Naive thymus-derived CD8-positive, alpha-beta T cell (primary cell): ENCODE results near the gene LINGO1. TPM values are rescaled to one million over a fixed set of nuclear protein-coding genes. Genes with fewer than 3 reads are reported as not detected.
A peak's percentile ranks its signal among the peaks of the same experiment; 100 is the strongest.

Experiments used
- ATAC-seq, 2 donors: fragments of 150-1000 bp; cut with Tn5 transposase in 1 of 2; sonication (Bioruptor Pico), chemical (Tn5 transposase) in 1 of 2; 1 replicate in 1 of 2; 2 replicates in 1 of 2; pipeline ENCODE4 v1.10.0; 2021; ENCODE audit warnings: mild to moderate bottlenecking in 2 of 2, moderate library complexity in 2 of 2
- POLR2A ChIA-PET: fragments of 350-600 bp; sonication (Branson Sonifier 250); formaldehyde crosslinking; loops from one replicate; lab custom pipeline; 2021; ENCODE audit warnings: antibody characterized with exemption; lab: Charles Lee
- DNase-seq, 10 donors: peaks; one replicate each; pipeline versions ENCODE4 v3.0.0 to v3.0.0-alpha.2; 2020 to 2022
- H3K27ac Mint-ChIP-seq, 10 donors: one replicate each; pipeline ENCODE4 v1.8.0; 2020 to 2022; ENCODE audit warnings: mild to moderate bottlenecking in 10 of 10, mixed read lengths in 10 of 10, moderate library complexity in 4 of 10, inconsistent platforms in 1 of 10
- H3K27me3 Mint-ChIP-seq, 5 donors: one replicate each; pipeline ENCODE4 v1.8.0; 2021 to 2022; ENCODE audit warnings: mixed read lengths in 5 of 5
- H3K36me3 Mint-ChIP-seq, 3 donors: one replicate each; pipeline ENCODE4 v1.8.0; 2020 to 2022; ENCODE audit warnings: mixed read lengths in 3 of 3, mild to moderate bottlenecking in 2 of 3, inconsistent platforms in 1 of 3
- H3K4me1 Mint-ChIP-seq, 4 donors: one replicate each; pipeline ENCODE4 v1.8.0; 2021 to 2022; ENCODE audit warnings: mixed read lengths in 4 of 4
- H3K4me3 Mint-ChIP-seq, 10 donors: one replicate each; pipeline ENCODE4 v1.8.0; 2020 to 2022; ENCODE audit warnings: mild to moderate bottlenecking in 10 of 10, mixed read lengths in 10 of 10, moderate library complexity in 6 of 10, inconsistent platforms in 1 of 10
- H3K9me3 Mint-ChIP-seq, 9 donors: one replicate each; pipeline ENCODE4 v1.8.0; 2020 to 2022; ENCODE audit warnings: mixed read lengths in 9 of 9, mild to moderate bottlenecking in 3 of 9, inconsistent platforms in 1 of 9, moderate library complexity in 1 of 9
- polyA plus RNA-seq, 3 donors: library from polyadenylated mRNA; unstranded; fragments of 300-500 nt; fragmentation: Illumina TruSeq; gene quantifications; one replicate each; pipeline ENCODE4 v1.2.3, GENCODE V29; 2021
- total RNA-seq, 8 experiments: library from RNA in 2 of 8; stranded (reverse) in 2 of 8; gene quantifications; one replicate each; pipeline ENCODE4 v1.2.3 and lab custom pipeline; 2021 to 2026

The LINGO1 gene, protein sequence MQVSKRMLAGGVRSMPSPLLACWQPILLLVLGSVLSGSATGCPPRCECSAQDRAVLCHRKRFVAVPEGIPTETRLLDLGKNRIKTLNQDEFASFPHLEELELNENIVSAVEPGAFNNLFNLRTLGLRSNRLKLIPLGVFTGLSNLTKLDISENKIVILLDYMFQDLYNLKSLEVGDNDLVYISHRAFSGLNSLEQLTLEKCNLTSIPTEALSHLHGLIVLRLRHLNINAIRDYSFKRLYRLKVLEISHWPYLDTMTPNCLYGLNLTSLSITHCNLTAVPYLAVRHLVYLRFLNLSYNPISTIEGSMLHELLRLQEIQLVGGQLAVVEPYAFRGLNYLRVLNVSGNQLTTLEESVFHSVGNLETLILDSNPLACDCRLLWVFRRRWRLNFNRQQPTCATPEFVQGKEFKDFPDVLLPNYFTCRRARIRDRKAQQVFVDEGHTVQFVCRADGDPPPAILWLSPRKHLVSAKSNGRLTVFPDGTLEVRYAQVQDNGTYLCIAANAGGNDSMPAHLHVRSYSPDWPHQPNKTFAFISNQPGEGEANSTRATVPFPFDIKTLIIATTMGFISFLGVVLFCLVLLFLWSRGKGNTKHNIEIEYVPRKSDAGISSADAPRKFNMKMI
- total RNA-seq (not detected), polyA plus RNA-seq (not detected), total RNA-seq (lab: John Stamatoyannopoulos, UW) (0 to 0.09 (median 0.03) reads per million in 6 experiments)

DNA sequence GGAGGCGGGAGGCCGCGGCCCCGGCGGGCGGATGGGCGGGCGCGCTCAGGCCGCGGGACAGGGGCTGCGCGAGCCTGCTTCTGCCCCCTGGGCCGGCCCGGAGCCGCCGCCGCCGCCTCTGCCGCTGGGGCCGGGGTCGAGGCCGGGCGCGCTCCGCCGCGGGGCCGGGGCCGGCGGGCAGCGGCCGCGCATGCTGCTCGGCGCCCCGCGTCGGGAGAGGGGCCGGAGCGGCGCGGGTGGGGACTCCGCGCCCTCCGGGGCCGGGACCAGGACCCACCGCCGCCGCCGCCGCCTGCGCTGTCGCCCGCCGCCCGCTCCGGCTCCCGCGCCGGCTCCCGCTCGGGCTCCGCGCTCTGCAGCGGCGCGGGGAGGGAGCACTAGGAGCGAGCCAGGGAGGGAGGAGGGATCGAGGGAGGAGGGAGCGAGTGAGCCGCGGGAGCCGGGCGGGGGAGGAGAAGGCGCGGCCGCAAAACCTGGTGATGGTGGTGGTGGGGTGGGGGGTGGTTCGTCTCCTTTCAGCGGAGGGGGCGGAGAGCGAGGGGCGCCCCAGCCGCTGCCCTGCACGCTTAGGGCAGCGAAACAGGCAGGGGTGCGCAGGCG, at the start of gene LINGO1:
LINGO1 (minus strand) TSS at position 379 of the 600 bp plus-strand sequence. CDS start 597 bp downstream, outside the sequence.
- H3K27me3 Mint-ChIP-seq = peaks cover 25 to 65% (median 37%) of the 10 kb centered on the region in 5 donors
- POLR2A ChIA-PET = no interaction called here
- peak within 1 kb of the TSS in 1 of 10 donors; percentile 83 for H3K27ac Mint-ChIP-seq

GRCh38 chr15:77681362-77681761, 48.6 kb upstream of the LINGO1 start:
- DNase-seq (no peak), ATAC-seq (no peak)
- H3K27me3 Mint-ChIP-seq = peaks cover 13 to 51% (median 15%) of the 10 kb centered on the region in 5 donors
- POLR2A ChIA-PET = no interaction called here
- H3K4me1 Mint-ChIP-seq = no peaks in the 10 kb centered on the region
- no peak overlapping the region for H3K4me3 Mint-ChIP-seq
- no peaks in the 10 kb centered on the region for H3K36me3 Mint-ChIP-seq
- no peak overlapping the region for H3K27ac Mint-ChIP-seq
- H3K9me3 Mint-ChIP-seq = no peaks in the 10 kb centered on the region

More for the DNA sequence above, at the start of gene LINGO1:
- H3K9me3 Mint-ChIP-seq = peaks cover 0 to 1% (median 0%) of the 10 kb centered on the region in 9 donors
- ATAC-seq (no peak), DNase-seq (no peak)
- H3K36me3 Mint-ChIP-seq = no peaks in the 10 kb centered on the region
- peak within 1 kb of the TSS; percentile 14 to 85 (median 72) for H3K4me3 Mint-ChIP-seq
- H3K4me1 Mint-ChIP-seq = peaks cover 6 to 17% (median 12%) of the 10 kb centered on the region in 4 donors

- H3K27ac Mint-ChIP-seq = no peak overlapping the region
Observed at GRCh38 chr15:77676569-77677375, 44.1 kb upstream of the LINGO1 start.

DNA sequence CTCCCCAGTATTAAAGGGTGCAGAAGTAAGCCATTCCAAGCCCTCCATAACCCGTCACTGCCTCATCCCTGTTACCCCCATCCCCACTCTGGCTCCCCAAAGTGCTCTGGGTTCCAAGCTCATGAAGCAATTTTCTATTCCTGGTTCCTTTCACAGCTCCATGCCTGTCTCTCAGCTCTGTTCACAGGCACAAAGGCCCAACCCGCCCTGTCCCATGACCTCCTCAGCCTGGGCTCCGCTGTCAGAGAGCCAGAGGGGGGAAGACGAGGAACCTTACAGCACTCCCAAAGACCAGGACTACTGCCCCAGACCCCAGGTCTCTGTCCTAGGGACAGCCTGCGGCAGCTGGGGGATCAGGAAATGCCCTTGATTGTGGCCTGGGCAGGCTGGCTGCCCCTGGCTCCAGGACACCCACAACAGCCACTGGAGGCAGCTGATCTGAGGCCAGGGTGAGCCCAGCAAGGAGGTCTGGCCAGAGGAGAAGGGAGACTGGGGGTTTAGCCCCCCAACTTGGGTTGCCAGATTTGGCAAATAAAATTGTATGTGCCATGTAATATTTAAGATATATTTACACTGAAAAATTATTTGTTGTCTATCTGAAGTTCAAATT, 43.2 kb upstream of the LINGO1 start:
- peaks cover 7 to 28% (median 10%) of the 10 kb centered on the region in 5 donors for H3K27me3 Mint-ChIP-seq
- ATAC-seq (no peak), DNase-seq (no peak)
- H3K4me3 Mint-ChIP-seq = no peak overlapping the region
- POLR2A ChIA-PET = no interaction called here
- no peaks in the 10 kb centered on the region for H3K36me3 Mint-ChIP-seq
- no peaks in the 10 kb centered on the region for H3K4me1 Mint-ChIP-seq
- H3K27ac Mint-ChIP-seq = no peak overlapping the region
- H3K9me3 Mint-ChIP-seq = no peaks in the 10 kb centered on the region

More at GRCh38 chr15:77676569-77677375, 44.1 kb upstream of the LINGO1 start:
- Mint-ChIP-seq H3K9me3 (no peaks in the 10 kb centered on the region), H3K36me3 (no peaks in the 10 kb centered on the region), H3K27me3 (peaks cover 7 to 37% (median 14%) of the 10 kb centered on the region in 5 donors), H3K4me1 (no peaks in the 10 kb centered on the region), H3K4me3 (no peak overlapping the region)
- DNase-seq (no peak), ATAC-seq (no peak)
- POLR2A ChIA-PET = interaction anchor here (0.6 kb wide), 1 partner anchor 410 kb away, joined by 4 read pairs; no protein-coding TSS in a partner anchor

GRCh38 chr15:77674327-77674726, 41.6 kb upstream of the LINGO1 start:
- Mint-ChIP-seq H3K9me3 (no peaks in the 10 kb centered on the region), H3K27me3 (peaks cover 7 to 22% (median 15%) of the 10 kb centered on the region in 5 donors), H3K4me1 (no peaks in the 10 kb centered on the region), H3K4me3 (no peak overlapping the region), H3K27ac (no peak overlapping the region), H3K36me3 (no peaks in the 10 kb centered on the region)
- ATAC-seq = no peak
- POLR2A ChIA-PET = no interaction called here
- no peak for DNase-seq

- DNase-seq (no peak), ATAC-seq (no peak)
- no peak overlapping the region for H3K4me3 Mint-ChIP-seq
- H3K4me1 Mint-ChIP-seq = no peaks in the 10 kb centered on the region
- H3K27me3 Mint-ChIP-seq = peaks cover 6 to 18% (median 13%) of the 10 kb centered on the region in 5 donors
- no peak overlapping the region for H3K27ac Mint-ChIP-seq
- no peaks in the 10 kb centered on the region for H3K9me3 Mint-ChIP-seq
- POLR2A ChIA-PET = no interaction called here
- H3K36me3 Mint-ChIP-seq = no peaks in the 10 kb centered on the region
Observed at GRCh38 chr15:77673866-77674265, 41.2 kb upstream of the LINGO1 start.

GRCh38 chr15:77672135-77672534, 39.4 kb upstream of the LINGO1 start:
- POLR2A ChIA-PET = no interaction called here
- no peak for DNase-seq

DNA sequence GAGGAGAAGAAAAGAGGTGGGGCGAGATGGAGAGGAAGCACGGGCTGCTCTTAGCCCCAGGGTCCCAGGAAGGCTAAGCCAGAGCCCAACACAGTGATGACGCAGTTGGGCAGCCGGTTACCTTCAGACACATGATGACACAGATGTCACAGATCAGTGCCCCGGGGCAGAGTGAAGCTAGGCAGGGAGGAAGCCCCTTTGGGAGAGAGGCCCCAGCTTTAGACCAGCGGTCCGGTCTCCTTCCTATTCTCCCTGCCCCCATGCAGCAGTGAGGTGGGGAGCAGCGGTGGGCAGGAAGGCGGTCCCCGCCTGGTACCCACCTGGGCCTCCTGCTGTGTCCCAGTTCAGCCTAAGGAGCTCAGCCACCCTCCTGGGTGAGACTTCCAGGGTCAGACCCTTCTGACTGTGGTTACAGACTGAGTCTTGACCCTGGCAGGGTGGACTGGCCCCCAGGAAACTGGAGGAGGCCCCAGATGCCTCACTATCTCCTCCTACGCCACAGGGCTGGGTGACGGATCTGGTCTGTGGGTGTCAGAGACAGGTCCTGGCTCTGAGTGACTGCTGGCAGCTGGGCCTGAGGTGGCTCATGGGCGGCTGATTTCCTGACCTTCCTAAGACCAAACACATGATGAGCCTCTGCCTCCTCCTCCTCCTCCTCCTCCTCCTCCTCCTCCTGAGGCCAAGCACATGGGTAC, 38.8 kb upstream of the LINGO1 start:
- H3K27me3 Mint-ChIP-seq = peaks cover 6 to 22% (median 10%) of the 10 kb centered on the region in 5 donors
- POLR2A ChIA-PET = no interaction called here
- no peaks in the 10 kb centered on the region for H3K9me3 Mint-ChIP-seq
- no peak overlapping the region for H3K4me3 Mint-ChIP-seq
- no peak for ATAC-seq
- H3K4me1 Mint-ChIP-seq = no peaks in the 10 kb centered on the region
- no peak for DNase-seq
- H3K27ac Mint-ChIP-seq = no peak overlapping the region
- no peaks in the 10 kb centered on the region for H3K36me3 Mint-ChIP-seq

More at GRCh38 chr15:77672135-77672534, 39.4 kb upstream of the LINGO1 start:
- no peaks in the 10 kb centered on the region for H3K9me3 Mint-ChIP-seq
- no peak overlapping the region for H3K4me3 Mint-ChIP-seq
- ATAC-seq = no peak
- no peak overlapping the region for H3K27ac Mint-ChIP-seq
- no peaks in the 10 kb centered on the region for H3K4me1 Mint-ChIP-seq
- peaks cover 3 to 17% (median 10%) of the 10 kb centered on the region in 5 donors for H3K27me3 Mint-ChIP-seq
- no peaks in the 10 kb centered on the region for H3K36me3 Mint-ChIP-seq

DNA sequence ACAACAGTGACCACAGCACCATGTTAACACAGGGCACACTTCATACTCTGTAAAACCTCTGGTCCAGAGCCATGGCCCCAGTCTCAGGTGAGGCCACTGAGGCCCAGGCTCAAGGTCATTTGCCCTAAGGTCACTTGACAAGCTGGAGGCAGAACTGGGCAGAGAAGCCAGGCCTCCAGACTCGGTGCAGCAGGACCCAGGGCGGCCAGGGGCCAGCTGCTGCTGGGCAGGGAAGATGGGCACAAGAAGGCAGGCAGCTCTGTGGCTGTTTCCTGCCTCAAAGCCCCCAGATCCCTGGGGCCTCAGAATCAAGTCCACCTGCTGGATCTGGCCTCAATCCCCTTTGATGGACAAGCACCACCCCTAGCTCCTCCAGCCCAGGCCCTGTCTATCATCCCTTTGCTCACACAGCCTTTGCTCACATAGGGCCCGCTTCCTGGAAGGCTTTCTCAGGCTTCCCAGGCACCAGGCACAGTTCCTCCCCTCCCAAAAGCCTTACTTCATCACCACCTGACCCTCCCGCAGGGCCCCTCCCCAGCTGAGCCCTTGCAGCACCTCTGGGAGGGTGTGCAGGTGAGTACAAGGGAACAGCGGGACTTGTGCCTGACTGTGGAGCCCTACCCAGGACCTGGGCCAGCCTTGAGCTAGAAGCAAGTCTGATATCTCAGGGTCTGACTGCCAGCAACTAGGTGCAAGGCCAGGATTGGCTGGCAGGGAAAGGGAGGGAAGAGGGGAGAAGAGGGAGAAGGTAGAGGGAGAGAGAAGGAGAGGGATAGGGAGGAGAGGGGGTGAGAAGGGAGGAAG, 38.0 kb upstream of the LINGO1 start:
- Mint-ChIP-seq H3K4me3 (no peak overlapping the region), H3K27me3 (peaks cover 6 to 22% (median 12%) of the 10 kb centered on the region in 5 donors), H3K4me1 (no peaks in the 10 kb centered on the region), H3K9me3 (no peaks in the 10 kb centered on the region), H3K36me3 (no peaks in the 10 kb centered on the region), H3K27ac (peak overlapping the region in 1 of 10 donors; percentile 25)
- ATAC-seq = no peak
- DNase-seq = no peak
- POLR2A ChIA-PET = no interaction called here

GRCh38 chr15:77669896-77670295, 37.2 kb upstream of the LINGO1 start:
- ATAC-seq (no peak), DNase-seq (no peak)
- H3K4me3 Mint-ChIP-seq = no peak overlapping the region
- no peak overlapping the region for H3K27ac Mint-ChIP-seq
- no peaks in the 10 kb centered on the region for H3K9me3 Mint-ChIP-seq
- H3K36me3 Mint-ChIP-seq = no peaks in the 10 kb centered on the region
- POLR2A ChIA-PET = no interaction called here
- no peaks in the 10 kb centered on the region for H3K4me1 Mint-ChIP-seq
- H3K27me3 Mint-ChIP-seq = peaks cover 6 to 22% (median 12%) of the 10 kb centered on the region in 5 donors
